DND-41 (cell line): ENCODE results near the gene CCHCR1.
A peak's percentile ranks its signal among the peaks of the same experiment; 100 is the strongest.
"Not testable (repeated sequence)": the region's sequence is repeated elsewhere in the genome, so short reads cannot be mapped to it uniquely, and the experiment has no call there.

Experiments
- ATAC-seq: fragments of 200-7000 bp; cut with Tn5 transposase; 3 replicates; pipeline ENCODE4 v1.9.1; 2021; ENCODE audit warnings: low read depth; ENCODE audit not compliant: insufficient read depth
- DNase-seq: peaks from one replicate; pipeline ENCODE4 v3.0.0-alpha.2; 2020
- H2AFZ ChIP-seq: 2 replicates; pipeline ENCODE4 v1.6.0; 2012; ENCODE audit warnings: low read depth, low read length
- H3K27ac ChIP-seq: 2 replicates; pipeline ENCODE4 v1.5.1; 2012; ENCODE audit warnings: low read length, inconsistent platforms
- H3K27me3 ChIP-seq: fragments of 200-600 bp; sonication (generic); 2 replicates; pipeline ENCODE4 v1.6.0; 2012; ENCODE audit warnings: low read length, mild to moderate bottlenecking, inconsistent platforms; ENCODE audit not compliant: insufficient read depth, poor library complexity
- H3K36me3 ChIP-seq: 2 replicates; pipeline ENCODE4 v1.5.1; 2012; ENCODE audit warnings: low read length, inconsistent platforms; ENCODE audit not compliant: insufficient read depth
- H3K4me1 ChIP-seq: 2 replicates; pipeline ENCODE4 v1.5.1; 2012; ENCODE audit warnings: mild to moderate bottlenecking, low read length; ENCODE audit not compliant: insufficient read depth
- H3K4me2 ChIP-seq: 2 replicates; pipeline ENCODE4 v1.6.0; 2012; ENCODE audit warnings: mild to moderate bottlenecking, moderate library complexity, low read length, inconsistent platforms; ENCODE audit not compliant: insufficient read depth
- H3K4me3 ChIP-seq, 2 experiments: fragments of 200-600 bp in 1 of 2; shearing (Covaris generic) in 1 of 2; 2 replicates each; pipeline ENCODE4 v1.5.1; 2012 to 2016; ENCODE audit warnings: inconsistent platforms in 2 of 2, low read length in 2 of 2, mild to moderate bottlenecking in 2 of 2, low read depth in 1 of 2, moderate library complexity in 1 of 2
- H3K79me2 ChIP-seq: 2 replicates; pipeline ENCODE4 v1.6.0; 2012; ENCODE audit warnings: low read length, inconsistent platforms; ENCODE audit not compliant: insufficient read depth
- H3K9ac ChIP-seq: 2 replicates; pipeline ENCODE4 v1.6.0; 2012; ENCODE audit warnings: low read depth, mild to moderate bottlenecking, inconsistent platforms, low read length, moderate library complexity
- H3K9me3 ChIP-seq: 2 replicates; pipeline ENCODE4 v1.5.1; 2012; ENCODE audit warnings: low read length, moderate library complexity, mild to moderate bottlenecking, inconsistent platforms; ENCODE audit not compliant: insufficient read depth, severe bottlenecking
- H4K20me1 ChIP-seq: 2 replicates; pipeline ENCODE4 v1.6.0; 2012; ENCODE audit warnings: low read length; ENCODE audit not compliant: insufficient read depth
- EZH2 ChIP-seq: IDR thresholded peaks from 3 replicates; pipeline ENCODE4 v1.6.1; 2012; ENCODE audit warnings: borderline replicate concordance, low read depth, mild to moderate bottlenecking, moderate library complexity, low read length, inconsistent platforms; ENCODE audit not compliant: severe bottlenecking
- TF ChIP-seq, protein P1 (sequence below): IDR thresholded peaks from 2 replicates; pipeline ENCODE4 v1.5.1; 2012; ENCODE audit warnings: borderline replicate concordance, low read length, moderate library complexity, mild to moderate bottlenecking; ENCODE audit not compliant: poor library complexity, severe bottlenecking; ENCODE audit errors: extremely low read depth

Gene CCHCR1

DNA sequence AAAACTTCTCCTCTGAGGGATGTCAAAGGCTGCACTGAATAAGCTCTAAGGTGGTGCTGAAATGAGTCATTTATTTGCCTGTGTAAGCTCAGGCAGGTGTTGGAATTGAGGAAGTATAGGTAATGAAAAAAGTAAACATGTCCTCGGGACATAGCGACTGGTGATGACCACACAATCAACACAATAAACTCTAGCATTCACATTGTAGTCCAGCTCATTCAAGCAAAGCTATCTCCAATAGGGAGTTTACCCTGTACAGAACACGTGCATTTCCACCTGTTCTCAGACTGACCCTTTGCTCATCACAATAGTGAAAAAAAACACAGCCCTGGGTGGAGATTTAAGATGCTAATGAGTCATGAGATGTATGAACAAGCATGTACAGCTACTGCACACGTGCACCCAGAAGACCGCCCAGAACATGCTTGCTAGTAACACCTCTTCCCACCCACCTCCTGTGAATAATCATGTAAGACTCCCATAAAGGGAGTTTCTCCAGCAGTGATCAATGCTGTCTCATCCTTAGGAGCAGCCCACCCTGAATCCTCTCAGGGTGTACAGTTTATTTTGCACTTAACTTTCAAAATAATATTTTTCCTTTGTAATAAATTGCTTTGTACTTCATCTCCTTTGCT is 45.9 kb upstream of the CCHCR1 start:
- H3K4me3 ChIP-seq, result peak overlapping the region; percentile 21 to 55; a peak in 3 of 4 replicates
- TF ChIP-seq EZH2, result no peak
- TF ChIP-seq, protein P1, sequence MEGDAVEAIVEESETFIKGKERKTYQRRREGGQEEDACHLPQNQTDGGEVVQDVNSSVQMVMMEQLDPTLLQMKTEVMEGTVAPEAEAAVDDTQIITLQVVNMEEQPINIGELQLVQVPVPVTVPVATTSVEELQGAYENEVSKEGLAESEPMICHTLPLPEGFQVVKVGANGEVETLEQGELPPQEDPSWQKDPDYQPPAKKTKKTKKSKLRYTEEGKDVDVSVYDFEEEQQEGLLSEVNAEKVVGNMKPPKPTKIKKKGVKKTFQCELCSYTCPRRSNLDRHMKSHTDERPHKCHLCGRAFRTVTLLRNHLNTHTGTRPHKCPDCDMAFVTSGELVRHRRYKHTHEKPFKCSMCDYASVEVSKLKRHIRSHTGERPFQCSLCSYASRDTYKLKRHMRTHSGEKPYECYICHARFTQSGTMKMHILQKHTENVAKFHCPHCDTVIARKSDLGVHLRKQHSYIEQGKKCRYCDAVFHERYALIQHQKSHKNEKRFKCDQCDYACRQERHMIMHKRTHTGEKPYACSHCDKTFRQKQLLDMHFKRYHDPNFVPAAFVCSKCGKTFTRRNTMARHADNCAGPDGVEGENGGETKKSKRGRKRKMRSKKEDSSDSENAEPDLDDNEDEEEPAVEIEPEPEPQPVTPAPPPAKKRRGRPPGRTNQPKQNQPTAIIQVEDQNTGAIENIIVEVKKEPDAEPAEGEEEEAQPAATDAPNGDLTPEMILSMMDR, result no peak
- no peaks in the 10 kb centered on the region for H3K27me3 ChIP-seq
- H3K9me3 ChIP-seq, result no peaks in the 10 kb centered on the region
- DNase-seq, result peak; percentile 65
- peak overlapping the region; percentile 87 for H3K27ac ChIP-seq
- peak overlapping the region; percentile 54 for H3K9ac ChIP-seq
- peaks cover 62% of the 10 kb centered on the region for H3K4me1 ChIP-seq
- peaks cover 32% of the 10 kb centered on the region for H3K36me3 ChIP-seq
- H3K79me2 ChIP-seq, result peaks cover 47% of the 10 kb centered on the region
- H2AFZ ChIP-seq, result peak overlapping the region; percentile 38
- no peaks in the 10 kb centered on the region for H4K20me1 ChIP-seq
- ATAC-seq, result peak; percentile 79
- H3K4me2 ChIP-seq, result peak overlapping the region; percentile 73

DNA sequence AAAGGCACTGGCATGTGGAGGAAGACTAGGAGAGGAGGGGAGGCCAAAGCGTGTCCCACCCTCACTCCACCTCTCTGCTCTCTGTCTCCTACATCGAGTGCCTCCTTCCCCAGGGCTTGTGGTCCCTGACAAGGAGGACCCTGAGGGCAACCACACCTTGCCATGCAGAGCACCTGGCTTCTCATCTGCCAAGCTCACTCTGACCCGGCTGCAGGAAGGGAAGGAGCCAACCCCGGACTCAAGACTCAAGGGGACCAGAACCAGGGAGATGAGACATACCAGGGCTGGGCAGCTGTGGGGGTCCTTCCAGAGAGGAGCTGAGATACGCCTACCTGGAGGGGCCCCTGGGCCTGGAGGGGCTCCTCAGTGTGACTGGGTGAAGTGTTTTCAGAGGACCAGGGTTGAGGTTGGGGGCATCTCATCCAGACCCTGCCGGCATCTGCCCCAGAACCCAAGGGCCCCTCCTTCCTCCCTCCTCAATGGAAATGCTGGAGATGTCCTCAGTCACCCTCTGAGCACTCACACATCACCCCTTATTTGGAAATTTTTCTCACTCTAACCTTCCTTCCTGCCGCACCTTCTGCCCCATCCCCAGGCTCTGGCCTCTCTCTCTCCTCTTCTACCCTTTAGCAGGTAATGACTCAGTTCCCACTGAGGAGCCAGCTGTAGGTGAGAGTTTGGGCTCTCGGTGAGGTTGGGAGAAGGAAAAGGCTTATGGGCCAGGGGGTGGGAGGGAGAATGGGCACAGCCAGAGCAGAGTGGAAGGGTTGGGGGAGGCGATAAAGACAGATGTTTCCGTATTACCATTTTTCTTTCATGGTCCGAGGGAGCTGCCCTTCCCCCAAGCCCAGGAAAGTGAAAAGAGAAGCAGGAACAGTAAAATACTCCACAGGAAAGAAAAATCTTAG is 44.9 kb upstream of the CCHCR1 start:
- Histone ChIP-seq H3K9ac (peak overlapping the region; percentile 54), H3K27me3 (no peaks in the 10 kb centered on the region), H3K9me3 (no peaks in the 10 kb centered on the region), H3K4me1 (peaks cover 62% of the 10 kb centered on the region), H3K4me3 (peak overlapping the region in 1 of 2 experiments; percentile 55; a peak in 2 of 4 replicates), H2AFZ (no peak overlapping the region), H3K27ac (peak overlapping the region; percentile 87), H3K4me2 (peak overlapping the region; percentile 73), H3K36me3 (peaks cover 32% of the 10 kb centered on the region), H3K79me2 (peaks cover 54% of the 10 kb centered on the region), H4K20me1 (no peaks in the 10 kb centered on the region)
- TF ChIP-seq, protein P1, result no peak
- no peak for TF ChIP-seq EZH2
- ATAC-seq, result no peak
- DNase-seq, result no peak

DNA sequence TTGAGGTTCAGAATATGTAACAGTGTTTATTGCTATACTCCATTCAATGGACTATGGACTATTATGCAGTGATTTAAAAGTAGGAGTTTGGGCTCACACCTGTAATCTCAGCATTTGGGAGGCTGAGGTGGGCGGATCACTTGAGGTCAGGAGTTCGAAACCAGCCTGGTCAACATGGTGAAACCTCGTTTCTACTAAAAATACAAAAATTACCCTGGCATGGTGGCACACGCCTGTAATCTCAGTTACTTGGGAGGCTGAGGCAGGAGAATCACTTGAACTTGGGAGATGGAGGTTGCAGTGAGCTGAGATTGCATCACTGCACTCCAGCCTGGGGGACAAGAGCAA is 41.5 kb upstream of the CCHCR1 start:
- peak overlapping the region; percentile 73 for H3K4me2 ChIP-seq
- not testable (repeated sequence) for DNase-seq, H3K27me3 ChIP-seq, H2AFZ ChIP-seq, H3K9me3 ChIP-seq, ATAC-seq, H4K20me1 ChIP-seq
- H3K36me3 ChIP-seq, result peaks cover 26% of the 10 kb centered on the region
- peak overlapping the region; percentile 88 for H3K9ac ChIP-seq
- peak overlapping the region; percentile 98 for H3K27ac ChIP-seq
- H3K4me3 ChIP-seq, result peak overlapping the region; percentile 66 to 70; a peak in 3 of 4 replicates
- peaks cover 71% of the 10 kb centered on the region for H3K4me1 ChIP-seq
- H3K79me2 ChIP-seq, result peaks cover 66% of the 10 kb centered on the region
